Mesendoderm (in vitro differentiated cells): ENCODE results near the gene FILIP1L.

Source experiments
- DNase-seq: peaks from one replicate; pipeline ENCODE4 v3.0.0; 2013
- H2AK5ac ChIP-seq: 2 replicates; pipeline ENCODE4 v1.6.1; 2013; ENCODE audit warnings: low read length, inconsistent platforms
- H2BK120ac ChIP-seq: 2 replicates; pipeline ENCODE4 v1.6.1; 2013; ENCODE audit warnings: low read depth, mild to moderate bottlenecking, low read length, moderate library complexity, mixed read lengths
- H2BK15ac ChIP-seq: replicated peaks from 2 replicates; pipeline ENCODE4 v1.6.1; 2013; ENCODE audit warnings: low read depth, mild to moderate bottlenecking, moderate library complexity
- H2BK5ac ChIP-seq: 2 replicates; pipeline ENCODE4 v1.6.1; 2013; ENCODE audit warnings: low read length, inconsistent platforms
- H3K18ac ChIP-seq: 2 replicates; pipeline ENCODE4 v1.6.1; 2013; ENCODE audit warnings: mild to moderate bottlenecking, low read length, mixed read lengths
- H3K23ac ChIP-seq: one replicate; pipeline ENCODE4 v1.6.1; 2013; ENCODE audit warnings: low read length
- H3K27ac ChIP-seq: 2 replicates; pipeline ENCODE4 v1.5.1; 2013; ENCODE audit warnings: low read depth, mild to moderate bottlenecking, inconsistent platforms, low read length, moderate library complexity
- H3K27me3 ChIP-seq: 2 replicates; pipeline ENCODE4 v1.6.1; 2013; ENCODE audit warnings: low read length, control low read depth, mild to moderate bottlenecking, inconsistent platforms; ENCODE audit not compliant: insufficient read depth, poor library complexity
- H3K36me3 ChIP-seq: 2 replicates; pipeline ENCODE4 v1.6.1; 2013; ENCODE audit warnings: low read length, inconsistent platforms; ENCODE audit not compliant: control insufficient read depth, insufficient read depth
- H3K4ac ChIP-seq: one replicate; pipeline ENCODE4 v1.6.1; 2013; ENCODE audit warnings: low read depth, mild to moderate bottlenecking, low read length, moderate library complexity
- H3K4me1 ChIP-seq: 2 replicates; pipeline ENCODE4 v1.6.1; 2013; ENCODE audit warnings: low read depth, low read length, inconsistent platforms; ENCODE audit not compliant: control insufficient read depth
- H3K4me2 ChIP-seq: 2 replicates; pipeline ENCODE4 v1.6.1; 2013; ENCODE audit warnings: low read length
- H3K4me3 ChIP-seq: 2 replicates; pipeline ENCODE4 v1.5.1; 2013; ENCODE audit warnings: mild to moderate bottlenecking, low read length
- H3K56ac ChIP-seq: one replicate; pipeline ENCODE4 v1.6.1; 2013; ENCODE audit warnings: low read length
- H3K79me1 ChIP-seq: 2 replicates; pipeline ENCODE4 v1.6.1; 2013; ENCODE audit warnings: low read length, inconsistent platforms
- H3K79me2 ChIP-seq: 2 replicates; pipeline ENCODE4 v1.6.1; 2013; ENCODE audit warnings: mild to moderate bottlenecking, low read length; ENCODE audit not compliant: control insufficient read depth, insufficient read depth
- H3K9ac ChIP-seq: 2 replicates; pipeline ENCODE4 v1.6.1; 2013; ENCODE audit warnings: low read length, inconsistent platforms
- H4K5ac ChIP-seq: one replicate; pipeline ENCODE4 v1.6.1; 2013; ENCODE audit warnings: low read length
- H4K8ac ChIP-seq: one replicate; pipeline ENCODE4 v1.6.1; 2013; ENCODE audit warnings: low read depth, mild to moderate bottlenecking, control low read depth, low read length, moderate library complexity
- WGBS: extraction: QIAGEN DNeasy Blood & Tissue Kit; methylation state at CpG from one replicate; pipeline ENCODE4 v1.1.7; 2013; ENCODE audit warnings: low lambda C conversion rate, missing lambda C conversion rate; ENCODE audit not compliant: insufficient coverage; ENCODE audit errors: extremely low coverage; 5-methylcytosine and 5-hydroxymethylcytosine counted together

Gene FILIP1L

DNA sequence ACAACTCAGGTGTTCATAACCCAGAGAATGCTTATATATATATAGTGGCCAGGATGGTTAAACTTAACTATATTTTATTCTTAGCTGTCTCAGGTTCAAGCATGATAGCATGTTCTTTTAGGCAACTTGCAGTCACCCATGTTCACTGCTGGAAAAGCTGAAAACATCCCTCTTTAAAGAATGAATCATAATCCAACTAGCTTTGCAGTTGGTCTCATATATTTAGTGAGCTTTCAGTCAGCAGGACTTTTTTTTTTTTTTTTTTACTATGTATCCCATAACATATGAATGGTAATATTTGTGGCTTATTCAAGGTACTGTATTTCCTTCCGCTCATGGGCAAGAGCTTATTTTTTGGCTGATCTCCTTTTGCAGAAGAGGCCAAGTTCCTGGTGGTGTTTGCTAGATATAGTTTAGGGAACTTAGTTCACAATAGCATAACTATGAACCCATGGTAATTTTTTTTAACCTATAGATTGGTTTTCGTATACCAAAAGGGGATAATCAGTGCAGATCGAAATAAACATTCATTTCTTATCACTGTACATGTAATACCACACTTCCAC, 219.1 kb downstream of the FILIP1L start:
- Histone ChIP-seq H3K4me2 (no peak overlapping the region), H2BK15ac (no peak overlapping the region), H3K79me2 (no peaks in the 10 kb centered on the region), H4K5ac (no peak overlapping the region), H3K79me1 (peaks cover 2% of the 10 kb centered on the region), H3K4ac (no peak overlapping the region), H2BK5ac (no peak overlapping the region), H3K9ac (no peak overlapping the region), H3K27ac (no peak overlapping the region), H3K4me1 (no peaks in the 10 kb centered on the region), H3K36me3 (no peaks in the 10 kb centered on the region), H3K27me3 (no peaks in the 10 kb centered on the region), H3K18ac (no peak overlapping the region), H3K56ac (no peak overlapping the region), H3K4me3 (no peak overlapping the region), H2BK120ac (no peak overlapping the region), H2AK5ac (no peak overlapping the region), H4K8ac (no peak overlapping the region), H3K23ac (no peak overlapping the region)
- no CpG with 5 or more reads among the region's 3 CpGs for WGBS
- no peak for DNase-seq

GRCh38 chr3:99892332-99892731, 222.0 kb downstream of the FILIP1L start:
- Histone ChIP-seq H3K36me3 (no peaks in the 10 kb centered on the region), H2BK5ac (no peak overlapping the region), H2BK120ac (no peak overlapping the region), H3K79me1 (no peaks in the 10 kb centered on the region), H3K4me1 (no peaks in the 10 kb centered on the region), H3K79me2 (no peaks in the 10 kb centered on the region), H2BK15ac (no peak overlapping the region), H3K4me2 (no peak overlapping the region), H3K4me3 (no peak overlapping the region), H3K23ac (no peak overlapping the region), H2AK5ac (no peak overlapping the region), H4K5ac (no peak overlapping the region), H3K18ac (no peak overlapping the region), H3K27me3 (no peaks in the 10 kb centered on the region), H3K56ac (no peak overlapping the region), H4K8ac (no peak overlapping the region), H3K9ac (no peak overlapping the region), H3K4ac (no peak overlapping the region), H3K27ac (no peak overlapping the region)
- DNase-seq = no peak

DNA sequence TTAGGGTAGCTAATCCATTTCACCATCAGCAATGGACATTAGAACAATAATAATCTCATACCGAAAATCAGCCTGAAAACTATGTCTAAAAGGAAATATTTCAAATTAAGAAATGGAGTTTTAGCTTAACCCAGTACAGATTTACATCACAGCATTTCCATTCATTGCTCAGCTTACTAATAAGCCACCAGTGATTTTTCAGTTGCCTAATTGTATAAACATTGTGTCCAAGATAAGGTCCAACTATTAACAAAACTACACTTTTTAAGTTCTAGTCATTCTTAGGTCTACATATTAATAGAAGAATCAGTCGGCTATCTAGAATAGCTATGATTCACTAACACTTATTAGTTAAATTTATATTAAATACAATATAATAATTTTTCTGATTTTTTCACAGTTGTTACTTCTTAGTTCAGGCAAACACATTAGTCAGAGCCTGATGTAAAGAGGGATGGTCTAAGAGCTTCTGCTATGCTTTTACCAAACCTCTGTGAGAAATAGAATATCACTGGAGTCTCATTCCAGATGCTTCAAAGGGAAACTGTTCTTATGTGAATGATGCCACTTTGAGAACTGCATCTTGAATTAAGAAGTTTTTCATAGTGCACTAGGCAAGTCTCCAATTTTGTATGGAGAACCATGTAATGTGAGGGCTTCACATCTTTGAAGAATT, 222.6 kb downstream of the FILIP1L start:
- Histone ChIP-seq H3K4ac (no peak overlapping the region), H3K79me2 (no peaks in the 10 kb centered on the region), H2BK120ac (no peak overlapping the region), H3K4me1 (no peaks in the 10 kb centered on the region), H3K9ac (no peak overlapping the region), H3K23ac (no peak overlapping the region), H2BK5ac (no peak overlapping the region), H3K56ac (no peak overlapping the region), H2BK15ac (no peak overlapping the region), H4K5ac (no peak overlapping the region), H4K8ac (no peak overlapping the region), H3K27me3 (no peaks in the 10 kb centered on the region), H3K27ac (no peak overlapping the region), H2AK5ac (no peak overlapping the region), H3K36me3 (no peaks in the 10 kb centered on the region), H3K79me1 (peaks cover 1% of the 10 kb centered on the region), H3K4me2 (no peak overlapping the region), H3K4me3 (no peak overlapping the region), H3K18ac (no peak overlapping the region)
- no CpG with 5 or more reads among the region's 2 CpGs for WGBS
- DNase-seq = no peak

- Histone ChIP-seq H2AK5ac (no peak overlapping the region), H3K27me3 (no peaks in the 10 kb centered on the region), H3K4me3 (no peak overlapping the region), H3K36me3 (no peaks in the 10 kb centered on the region), H3K79me2 (no peaks in the 10 kb centered on the region), H4K5ac (no peak overlapping the region), H3K23ac (no peak overlapping the region), H2BK120ac (no peak overlapping the region), H3K56ac (no peak overlapping the region), H2BK15ac (no peak overlapping the region), H3K4ac (no peak overlapping the region), H3K9ac (no peak overlapping the region), H2BK5ac (peak overlapping the region; percentile 33), H3K4me1 (peaks cover 11% of the 10 kb centered on the region), H3K79me1 (peaks cover 1% of the 10 kb centered on the region), H4K8ac (no peak overlapping the region), H3K27ac (peak overlapping the region; percentile 30), H3K18ac (peak overlapping the region; percentile 12), H3K4me2 (no peak overlapping the region)
- WGBS = no CpG with 5 or more reads among the region's 3 CpGs
- DNase-seq = peak; percentile 63
Measured at GRCh38 chr3:99885851-99886250, 228.4 kb downstream of the FILIP1L start.

- Histone ChIP-seq H2BK15ac (peak overlapping the region; percentile 36), H3K4ac (no peak overlapping the region), H3K4me2 (no peak overlapping the region), H3K23ac (no peak overlapping the region), H2BK5ac (no peak overlapping the region), H3K79me2 (no peaks in the 10 kb centered on the region), H3K27ac (no peak overlapping the region), H3K56ac (no peak overlapping the region), H3K79me1 (peaks cover 1% of the 10 kb centered on the region), H4K8ac (no peak overlapping the region), H4K5ac (no peak overlapping the region), H3K4me1 (peaks cover 11% of the 10 kb centered on the region), H3K4me3 (no peak overlapping the region), H2AK5ac (no peak overlapping the region), H3K9ac (no peak overlapping the region), H3K27me3 (no peaks in the 10 kb centered on the region), H2BK120ac (no peak overlapping the region), H3K18ac (no peak overlapping the region), H3K36me3 (no peaks in the 10 kb centered on the region)
- WGBS = no CpG with 5 or more reads among the region's 1 CpG
- DNase-seq = no peak
Measured at GRCh38 chr3:99885085-99885484, 229.2 kb downstream of the FILIP1L start.

- Histone ChIP-seq H3K27me3 (no peaks in the 10 kb centered on the region), H3K27ac (no peak overlapping the region), H3K79me2 (no peaks in the 10 kb centered on the region), H2BK120ac (no peak overlapping the region), H2BK5ac (no peak overlapping the region), H3K36me3 (no peaks in the 10 kb centered on the region), H3K23ac (no peak overlapping the region), H3K4me3 (no peak overlapping the region), H3K18ac (no peak overlapping the region), H3K4me2 (no peak overlapping the region), H3K79me1 (peaks cover 1% of the 10 kb centered on the region), H2AK5ac (no peak overlapping the region), H3K4ac (no peak overlapping the region), H2BK15ac (no peak overlapping the region), H4K8ac (no peak overlapping the region), H3K4me1 (peaks cover 11% of the 10 kb centered on the region), H4K5ac (no peak overlapping the region), H3K9ac (no peak overlapping the region), H3K56ac (no peak overlapping the region)
- DNase-seq = peak; percentile 53
- WGBS = no CpG with 5 or more reads among the region's 2 CpGs
Measured at GRCh38 chr3:99884484-99884883, 229.8 kb downstream of the FILIP1L start.
